ENCODE results near the gene TJP3. TPM values are rescaled to one million over a fixed set of nuclear protein-coding genes. Genes with fewer than 3 reads are reported as not detected.

Gene TJP3
- total and polyA plus RNA-seq, 3 donors from 2014 or later, result 37.2 to 125 (median 81.1) TPM

DNA sequence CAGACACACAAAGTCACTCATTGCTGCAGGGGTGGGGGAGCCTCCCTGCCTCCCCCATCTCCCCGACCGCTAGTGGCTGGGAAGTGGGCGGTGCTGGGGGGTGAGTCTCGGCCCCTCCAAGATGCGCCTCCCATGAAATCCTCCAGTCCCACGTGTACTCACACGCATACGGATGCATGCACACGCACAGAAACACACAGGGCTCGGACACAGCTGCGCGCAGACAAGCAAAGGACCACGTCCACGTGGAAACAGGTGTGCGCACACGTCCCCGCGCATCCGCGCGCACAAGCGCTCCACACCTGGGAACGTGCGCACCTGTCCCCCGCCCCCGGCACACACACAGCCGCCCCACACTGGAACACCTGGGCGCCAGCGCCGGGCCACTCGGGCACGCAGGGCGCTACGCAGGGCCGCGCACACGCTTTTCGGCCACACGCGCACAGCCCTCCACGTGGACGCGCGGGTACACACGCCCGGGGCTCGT lies 77.3 kb downstream of the TJP3 start:
- H3K27me3 ChIP-seq, result no peaks in the 10 kb centered on the region

DNA sequence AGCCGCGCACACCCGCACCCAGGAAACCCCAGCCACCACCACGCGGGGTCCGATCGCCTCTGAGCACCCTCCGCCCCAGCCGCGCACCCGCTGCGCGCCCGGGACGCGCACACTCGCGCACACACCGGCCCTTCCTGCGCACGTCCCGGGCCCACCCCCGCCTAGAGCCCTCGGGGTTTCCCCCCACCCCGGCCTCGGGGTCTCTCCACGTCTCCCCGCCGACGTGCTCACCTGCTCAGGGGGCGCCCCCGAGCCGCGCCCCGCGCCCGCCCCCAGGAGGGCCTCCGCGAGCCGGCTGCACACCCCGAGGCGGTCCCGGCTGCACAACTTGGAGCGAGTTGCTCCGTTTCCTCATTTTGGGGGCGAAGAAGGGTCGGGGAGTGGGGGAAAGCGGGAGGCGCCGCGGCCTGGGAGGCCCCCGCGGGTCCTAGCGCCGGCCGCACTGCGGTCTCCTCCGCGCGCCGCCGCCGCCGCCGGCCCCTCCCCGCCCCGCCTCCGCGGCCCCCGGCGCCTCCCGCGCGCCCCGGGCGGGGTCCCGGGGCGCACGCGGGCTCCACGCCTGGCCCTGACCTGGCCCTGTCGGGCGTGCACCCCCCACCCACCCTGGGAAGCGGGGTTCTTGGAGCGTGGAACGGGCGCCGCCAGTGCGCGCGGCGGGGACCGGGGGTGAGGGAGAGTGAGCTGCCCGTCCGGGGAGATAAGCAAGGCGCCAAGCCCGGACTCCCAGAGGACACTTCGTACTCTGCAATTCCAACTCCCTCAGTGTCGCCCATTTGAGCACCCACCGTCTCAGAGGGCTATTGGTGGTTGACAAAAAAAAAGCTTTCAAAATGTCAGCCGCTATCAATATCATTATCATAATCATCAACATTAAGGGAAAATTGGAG lies 78.0 kb downstream of the TJP3 start, which contains the start of gene MATK:
TSS of gene MATK (minus strand) at position 444 of the 887 bp plus-strand sequence. CDS start 1,246 bp downstream, outside the sequence.
- no peak for DNase-seq
- H3K9me3 ChIP-seq, result no peaks in the 10 kb centered on the region
- H3K4me1 ChIP-seq, result no peaks in the 10 kb centered on the region
- intact Hi-C loops (cut with DNase I; ENCODE audit: low total_unique reads), result no loop called here
- no peaks in the 10 kb centered on the region for H3K27me3 ChIP-seq
- H3K36me3 ChIP-seq (ENCODE audit: low read depth, missing control alignments), result no peaks in the 10 kb centered on the region
- WGBS, 2 donors, result 4 to 13% methylated on average over 17 to 62 of the region's 101 CpGs
- H3K27ac ChIP-seq, result no peak within 1 kb of the TSS
- peak within 1 kb of the TSS; percentile 24 to 45 for H3K4me3 ChIP-seq
- no peak for TF ChIP-seq POLR2A (IDR thresholded peaks at IDR 0.05)
- TF ChIP-seq, protein P1, sequence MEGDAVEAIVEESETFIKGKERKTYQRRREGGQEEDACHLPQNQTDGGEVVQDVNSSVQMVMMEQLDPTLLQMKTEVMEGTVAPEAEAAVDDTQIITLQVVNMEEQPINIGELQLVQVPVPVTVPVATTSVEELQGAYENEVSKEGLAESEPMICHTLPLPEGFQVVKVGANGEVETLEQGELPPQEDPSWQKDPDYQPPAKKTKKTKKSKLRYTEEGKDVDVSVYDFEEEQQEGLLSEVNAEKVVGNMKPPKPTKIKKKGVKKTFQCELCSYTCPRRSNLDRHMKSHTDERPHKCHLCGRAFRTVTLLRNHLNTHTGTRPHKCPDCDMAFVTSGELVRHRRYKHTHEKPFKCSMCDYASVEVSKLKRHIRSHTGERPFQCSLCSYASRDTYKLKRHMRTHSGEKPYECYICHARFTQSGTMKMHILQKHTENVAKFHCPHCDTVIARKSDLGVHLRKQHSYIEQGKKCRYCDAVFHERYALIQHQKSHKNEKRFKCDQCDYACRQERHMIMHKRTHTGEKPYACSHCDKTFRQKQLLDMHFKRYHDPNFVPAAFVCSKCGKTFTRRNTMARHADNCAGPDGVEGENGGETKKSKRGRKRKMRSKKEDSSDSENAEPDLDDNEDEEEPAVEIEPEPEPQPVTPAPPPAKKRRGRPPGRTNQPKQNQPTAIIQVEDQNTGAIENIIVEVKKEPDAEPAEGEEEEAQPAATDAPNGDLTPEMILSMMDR (IDR thresholded peaks at IDR 0.05), result no peak

More for the DNA sequence above, 77.3 kb downstream of the TJP3 start:
- no peak overlapping the region for H3K27ac ChIP-seq
- intact Hi-C loops (cut with DNase I; ENCODE audit: low total_unique reads), result no loop called here
- H3K4me3 ChIP-seq, result peak overlapping the region; percentile 24 to 45
- no peaks in the 10 kb centered on the region for H3K4me1 ChIP-seq
- H3K36me3 ChIP-seq (ENCODE audit: low read depth, missing control alignments), result no peaks in the 10 kb centered on the region
- DNase-seq, result no peak
- no peak for TF ChIP-seq POLR2A (IDR thresholded peaks at IDR 0.05)
- TF ChIP-seq, protein P1 (IDR thresholded peaks at IDR 0.05), result no peak
- no peaks in the 10 kb centered on the region for H3K9me3 ChIP-seq
- WGBS, 2 donors, result 0 to 1% methylated on average over 21 to 38 of the region's 47 CpGs

DNA sequence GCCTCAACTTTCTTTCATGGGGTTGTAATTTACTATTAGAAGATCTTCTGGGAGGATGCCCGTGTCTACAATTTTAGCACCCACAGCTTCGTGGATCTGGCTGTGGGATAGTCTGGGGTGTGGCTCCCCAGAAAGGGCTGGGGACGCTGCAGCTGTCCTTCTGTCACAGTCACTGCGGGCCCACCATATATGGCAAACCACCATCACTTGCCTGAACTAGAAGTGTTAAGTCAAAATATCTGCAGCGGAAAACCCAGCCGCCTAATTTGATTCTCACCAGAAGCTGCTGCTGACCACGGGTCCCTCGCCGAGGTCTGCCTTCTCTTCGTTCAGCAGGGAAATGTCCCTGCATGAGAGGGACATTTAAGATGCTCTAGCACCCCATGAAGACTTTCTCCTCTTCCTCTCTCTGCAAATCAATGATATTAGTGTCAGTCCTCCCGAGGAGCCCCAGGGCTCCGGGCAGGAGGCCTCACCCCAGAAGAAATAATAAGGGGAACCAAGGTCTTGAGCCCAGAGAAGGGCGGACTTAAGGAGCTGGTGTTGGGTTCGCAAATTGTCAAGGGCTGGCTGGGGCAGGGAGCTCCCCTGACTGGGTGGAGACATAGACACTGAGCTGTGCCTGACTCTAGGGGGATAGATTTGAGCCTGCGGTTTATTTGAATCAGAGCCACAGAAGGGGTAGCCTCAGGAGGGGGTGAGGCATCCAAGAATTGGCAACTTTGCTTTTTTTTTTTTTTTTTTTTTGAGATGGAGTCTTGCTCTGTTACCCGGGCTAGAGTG lies 81.0 kb downstream of the TJP3 start:
- Histone ChIP-seq H3K27ac (no peak overlapping the region), H3K4me3 (no peak overlapping the region), H3K9me3 (no peaks in the 10 kb centered on the region), H3K4me1 (no peaks in the 10 kb centered on the region), H3K36me3 (ENCODE audit: low read depth, missing control alignments) (no peaks in the 10 kb centered on the region), H3K27me3 (no peaks in the 10 kb centered on the region)
- no peak for TF ChIP-seq POLR2A (IDR thresholded peaks at IDR 0.05)
- TF ChIP-seq, protein P1 (IDR thresholded peaks at IDR 0.05), result no peak
- DNase-seq, result no peak
- WGBS, 2 donors, result 47 to 60% methylated on average over 16 of the region's 16 CpGs
- intact Hi-C loops (cut with DNase I; ENCODE audit: low total_unique reads), result no loop called here

DNA sequence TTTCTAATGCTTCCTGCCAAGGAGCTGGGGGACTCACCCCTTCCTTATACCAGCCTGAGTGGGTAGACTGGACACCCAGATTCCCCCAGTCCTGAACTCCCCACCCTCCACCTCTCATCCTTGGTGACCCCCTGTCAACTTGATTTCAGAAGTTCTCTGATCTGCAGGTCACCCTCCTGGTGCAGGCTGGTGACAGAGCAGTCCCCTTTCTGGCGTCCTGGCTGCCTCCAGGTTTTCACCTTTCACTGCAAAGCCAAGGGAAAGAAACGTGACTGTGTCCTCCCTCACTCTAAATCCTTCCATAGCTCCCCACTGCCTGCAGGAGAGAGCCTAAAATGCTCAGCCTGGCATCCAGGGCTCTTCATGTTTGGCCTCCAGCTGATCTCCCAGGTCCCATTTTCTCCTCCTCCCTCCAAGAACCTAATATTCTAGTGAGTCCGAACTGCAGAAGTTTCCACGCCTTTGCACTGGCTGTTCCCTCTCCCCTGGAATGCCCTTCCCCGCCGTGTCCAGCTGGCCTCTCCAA lies 82.1 kb downstream of the TJP3 start:
- H3K4me1 ChIP-seq, result no peaks in the 10 kb centered on the region
- no peaks in the 10 kb centered on the region for H3K9me3 ChIP-seq
- intact Hi-C loops (cut with DNase I; ENCODE audit: low total_unique reads), result no loop called here
- TF ChIP-seq, protein P1 (IDR thresholded peaks at IDR 0.05), result no peak
- no peak for TF ChIP-seq POLR2A (IDR thresholded peaks at IDR 0.05)
- WGBS, 2 donors, result 63 to 69% methylated on average over 6 of the region's 6 CpGs
- H3K27ac ChIP-seq, result no peak overlapping the region
- no peaks in the 10 kb centered on the region for H3K36me3 ChIP-seq (ENCODE audit: low read depth, missing control alignments)
- no peaks in the 10 kb centered on the region for H3K27me3 ChIP-seq
- DNase-seq, result no peak
- H3K4me3 ChIP-seq, result no peak overlapping the region
